ENCODE results near the gene NEK9. TPM values are rescaled to one million over a fixed set of nuclear protein-coding genes. Genes with fewer than 3 reads are reported as not detected.

NEK9 gene
- total RNA-seq, 1 experiment from 2014 or later, result 29.6 TPM

- ChIA-PET POLR2A (ENCODE audit: unreplicated experiment) (no interaction called here), CTCF (no interaction called here)
- ATAC-seq (no peak), DNase-seq (no peak)
- H3K27ac ChIP-seq (ENCODE audit: low read length), result no peak overlapping the region
- H3K9me3 ChIP-seq (ENCODE audit: low read length), result no peaks in the 10 kb centered on the region
- H3K4me1 ChIP-seq (ENCODE audit: insufficient read depth, low read length), result no peaks in the 10 kb centered on the region
- no peak overlapping the region for H3K9ac ChIP-seq (ENCODE audit: low read length)
- H3K4me3 ChIP-seq (ENCODE audit: low read length), result no peak overlapping the region
- no peak overlapping the region for H2AFZ ChIP-seq (ENCODE audit: low read length)
- no peaks in the 10 kb centered on the region for H3K27me3 ChIP-seq (ENCODE audit: low read length)
- H3K79me2 ChIP-seq (ENCODE audit: low read length), result peaks cover 93% of the 10 kb centered on the region
- no peaks in the 10 kb centered on the region for H3F3A ChIP-seq (ENCODE audit: low read length, unreplicated experiment)
- no peak overlapping the region for H3K4me2 ChIP-seq (ENCODE audit: low read length)
- H4K20me1 ChIP-seq (ENCODE audit: low read length), result peaks cover 19% of the 10 kb centered on the region; the same call in 1 of the 2 replicates
- BruUV-seq (replicated peaks), result no TSS peak
- no peaks in the 10 kb centered on the region for H3K9me2 ChIP-seq (replicated peaks; ENCODE audit: low read length)
- no peaks in the 10 kb centered on the region for H3K36me3 ChIP-seq (ENCODE audit: low read depth, low read length)
- TF ChIP-seq EZH2 (IDR thresholded peaks at IDR 0.05; ENCODE audit: low read length, unreplicated experiment) (no peak), CTCF (conservative IDR thresholded peaks at IDR 0.05; ENCODE audit: low read depth, low read length) (peak; percentile 46), EZH2phosphoT487 (IDR thresholded peaks at IDR 0.05; ENCODE audit: borderline replicate concordance, low read length) (no peak)
- intact Hi-C loops (cut with micrococcal nuclease), result no loop called here
Measured at GRCh38 chr14:75162631-75163030, 35.8 kb upstream of the NEK9 start.

GRCh38 chr14:75158843-75159614 lies 32.2 kb upstream of the NEK9 start:
- Histone ChIP-seq H3K4me3 (ENCODE audit: low read length) (no peak overlapping the region), H2AFZ (ENCODE audit: low read length) (no peak overlapping the region), H3F3A (ENCODE audit: low read length, unreplicated experiment) (no peaks in the 10 kb centered on the region), H3K4me2 (ENCODE audit: low read length) (no peak overlapping the region), H3K9me3 (ENCODE audit: low read length) (no peaks in the 10 kb centered on the region), H3K9ac (ENCODE audit: low read length) (no peak overlapping the region), H3K4me1 (ENCODE audit: insufficient read depth, low read length) (no peaks in the 10 kb centered on the region), H4K20me1 (ENCODE audit: low read length) (0 out of 2 replicates have a peak, but pooled peaks cover 15% of the 10 kb centered on the region), H3K36me3 (ENCODE audit: low read depth, low read length) (no peaks in the 10 kb centered on the region), H3K79me2 (ENCODE audit: low read length) (peaks cover 85% of the 10 kb centered on the region), H3K27ac (ENCODE audit: low read length) (no peak overlapping the region), H3K9me2 (replicated peaks; ENCODE audit: low read length) (no peaks in the 10 kb centered on the region), H3K27me3 (ENCODE audit: low read length) (no peaks in the 10 kb centered on the region)
- BruUV-seq (replicated peaks), result no TSS peak
- ChIA-PET CTCF (no interaction called here), POLR2A (ENCODE audit: unreplicated experiment) (no interaction called here)
- intact Hi-C loops (cut with micrococcal nuclease), result no loop called here
- DNase-seq (no peak), ATAC-seq (no peak)
- TF ChIP-seq EZH2 (IDR thresholded peaks at IDR 0.05; ENCODE audit: low read length, unreplicated experiment) (no peak), EZH2phosphoT487 (IDR thresholded peaks at IDR 0.05; ENCODE audit: borderline replicate concordance, low read length) (no peak), CTCF (conservative IDR thresholded peaks at IDR 0.05; ENCODE audit: low read depth, low read length) (no peak)

GRCh38 chr14:75156901-75157300 lies 30.1 kb upstream of the NEK9 start:
- H4K20me1 ChIP-seq (ENCODE audit: low read length), result 0 out of 2 replicates have a peak, but pooled peaks cover 15% of the 10 kb centered on the region
- ChIA-PET CTCF (no interaction called here), POLR2A (ENCODE audit: unreplicated experiment) (no interaction called here)
- no peak overlapping the region for H3K27ac ChIP-seq (ENCODE audit: low read length)
- H2AFZ ChIP-seq (ENCODE audit: low read length), result no peak overlapping the region
- no peak overlapping the region for H3K9ac ChIP-seq (ENCODE audit: low read length)
- H3K27me3 ChIP-seq (ENCODE audit: low read length), result no peaks in the 10 kb centered on the region
- DNase-seq (peak; percentile 12), ATAC-seq (no peak)
- no peaks in the 10 kb centered on the region for H3K9me3 ChIP-seq (ENCODE audit: low read length)
- H3K4me2 ChIP-seq (ENCODE audit: low read length), result no peak overlapping the region
- H3K79me2 ChIP-seq (ENCODE audit: low read length), result peaks cover 73% of the 10 kb centered on the region
- no peaks in the 10 kb centered on the region for H3K36me3 ChIP-seq (ENCODE audit: low read depth, low read length)
- H3K4me3 ChIP-seq (ENCODE audit: low read length), result no peak overlapping the region
- H3K9me2 ChIP-seq (replicated peaks; ENCODE audit: low read length), result no peaks in the 10 kb centered on the region
- H3F3A ChIP-seq (ENCODE audit: low read length, unreplicated experiment), result no peaks in the 10 kb centered on the region
- H3K4me1 ChIP-seq (ENCODE audit: insufficient read depth, low read length), result no peaks in the 10 kb centered on the region
- intact Hi-C loops (cut with micrococcal nuclease), result no loop called here
- no TSS peak for BruUV-seq (replicated peaks)
- TF ChIP-seq EZH2 (IDR thresholded peaks at IDR 0.05; ENCODE audit: low read length, unreplicated experiment), result no peak
- TF ChIP-seq CTCF (conservative IDR thresholded peaks at IDR 0.05; ENCODE audit: low read depth, low read length), result no peak
- TF ChIP-seq EZH2phosphoT487 (IDR thresholded peaks at IDR 0.05; ENCODE audit: borderline replicate concordance, low read length), result no peak
